Renal pelvis (tissue), 12 donors: ENCODE data around the gene FBLN1. TPM values are rescaled to one million over a fixed set of nuclear protein-coding genes. Genes with fewer than 3 reads are reported as not detected.
"Not testable (repeated sequence)": the region's sequence is repeated elsewhere in the genome, so short reads cannot be mapped to it uniquely, and the experiment has no call there.

ENCODE experiments used
- DNase-seq: peaks from one replicate; pipeline ENCODE4 v3.0.0-alpha.2; 2013
- long read RNA-seq, 16 experiments: transcript quantifications; one replicate each; lab custom pipeline, GENCODE V29; 2026
- polyA plus RNA-seq, 3 donors: library from polyadenylated mRNA; unstranded; fragments of 120-200 nt; gene quantifications; one replicate each; pipeline ENCODE4 v1.2.1, GENCODE V29; 2013; ENCODE audit not compliant: insufficient read length in 3 of 3

FBLN1 gene
- polyA plus RNA-seq: 100 to 1,000 TPM in 2 of 3 donors, 10 to 100 TPM in 1; 93.3 to 158 (median 115) TPM
- long read RNA-seq, donor 1, transcript FBLN1-201 (15 exons, 2,251 nt): major isoform, 43 of 167 reads
- long read RNA-seq, donor 1, transcript FBLN1-202 (17 exons, 2,896 nt): minor isoform, 10 of 167 reads
- long read RNA-seq, donor 1, partial matches to known transcripts: 114 of 167 reads
- long read RNA-seq, donor 1, other reads (novel, unspliced or antisense): 0 of 167 reads
- long read RNA-seq, donor 2, transcript FBLN1-201 (15 exons, 2,251 nt): major isoform, 47 of 154 reads
- long read RNA-seq, donor 2, transcript FBLN1-202 (17 exons, 2,896 nt): minor isoform, 22 of 154 reads
- long read RNA-seq, donor 2, partial matches to known transcripts: 85 of 154 reads
- long read RNA-seq, donor 2, other reads (novel, unspliced or antisense): 0 of 154 reads
- long read RNA-seq, donor 3, transcript FBLN1-202 (17 exons, 2,896 nt): minor isoform, 15 of 180 reads
- long read RNA-seq, donor 3, transcript FBLN1-201 (15 exons, 2,251 nt): major isoform, 32 of 180 reads
- long read RNA-seq, donor 3, partial matches to known transcripts: 133 of 180 reads
- long read RNA-seq, donor 3, other reads (novel, unspliced or antisense): 0 of 180 reads
- long read RNA-seq, donor 4, transcript FBLN1-202 (17 exons, 2,896 nt): minor isoform, 13 of 167 reads
- long read RNA-seq, donor 4, transcript FBLN1-201 (15 exons, 2,251 nt): major isoform, 50 of 167 reads
- long read RNA-seq, donor 4, partial matches to known transcripts: 104 of 167 reads
- long read RNA-seq, donor 4, other reads (novel, unspliced or antisense): 0 of 167 reads
- long read RNA-seq, donor 5, transcript FBLN1-201 (15 exons, 2,251 nt): major isoform, 14 of 18 reads
- long read RNA-seq, donor 5, partial matches to known transcripts: 0 of 18 reads
- long read RNA-seq, donor 5, other reads (novel, unspliced or antisense): 0 of 18 reads
- long read RNA-seq, donor 6, transcript FBLN1-201 (15 exons, 2,251 nt): major isoform, 16 of 35 reads
- long read RNA-seq, donor 6, partial matches to known transcripts: 16 of 35 reads
- long read RNA-seq, donor 6, other reads (novel, unspliced or antisense): 0 of 35 reads
- long read RNA-seq, donor 7, transcript FBLN1-202 (17 exons, 2,896 nt): minor isoform, 21 of 131 reads
- long read RNA-seq, donor 7, transcript FBLN1-201 (15 exons, 2,251 nt): major isoform, 41 of 131 reads
- long read RNA-seq, donor 7, partial matches to known transcripts: 68 of 131 reads
- long read RNA-seq, donor 7, other reads (novel, unspliced or antisense): 0 of 131 reads
- long read RNA-seq, donor 8, transcript FBLN1-202 (17 exons, 2,896 nt): minor isoform, 49 of 371 reads
- long read RNA-seq, donor 8, transcript FBLN1-201 (15 exons, 2,251 nt): major isoform, 71 of 371 reads
- long read RNA-seq, donor 8, partial matches to known transcripts: 246 of 371 reads
- long read RNA-seq, donor 8, other reads (novel, unspliced or antisense): 5 of 371 reads
- long read RNA-seq, donor 9, transcript FBLN1-202 (17 exons, 2,896 nt): minor isoform, 19 of 140 reads
- long read RNA-seq, donor 9, transcript FBLN1-201 (15 exons, 2,251 nt): major isoform, 30 of 140 reads
- long read RNA-seq, donor 9, partial matches to known transcripts: 91 of 140 reads
- long read RNA-seq, donor 9, other reads (novel, unspliced or antisense): 0 of 140 reads
- long read RNA-seq, donor 10, transcript FBLN1-201 (15 exons, 2,251 nt): major isoform, 9 of 13 reads
- long read RNA-seq, donor 10, partial matches to known transcripts: 0 of 13 reads
- long read RNA-seq, donor 10, other reads (novel, unspliced or antisense): 0 of 13 reads
- long read RNA-seq, donor 11, transcript FBLN1-201 (15 exons, 2,251 nt): major isoform, 24 of 36 reads
- long read RNA-seq, donor 11, transcript FBLN1-202 (17 exons, 2,896 nt): minor isoform, 6 of 36 reads
- long read RNA-seq, donor 11, partial matches to known transcripts: 6 of 36 reads
- long read RNA-seq, donor 11, other reads (novel, unspliced or antisense): 0 of 36 reads
- long read RNA-seq, donor 12, transcript FBLN1-202 (17 exons, 2,896 nt): minor isoform, 7 of 61 reads
- long read RNA-seq, donor 12, transcript FBLN1-201 (15 exons, 2,251 nt): major isoform, 37 of 61 reads
- long read RNA-seq, donor 12, partial matches to known transcripts: 16 of 61 reads
- long read RNA-seq, donor 12, other reads (novel, unspliced or antisense): 0 of 61 reads
- long read RNA-seq, donor 13, transcript FBLN1-202 (17 exons, 2,896 nt): minor isoform, 7 of 22 reads
- long read RNA-seq, donor 13, transcript FBLN1-201 (15 exons, 2,251 nt): major isoform, 15 of 22 reads
- long read RNA-seq, donor 13, partial matches to known transcripts: 0 of 22 reads
- long read RNA-seq, donor 13, other reads (novel, unspliced or antisense): 0 of 22 reads
- long read RNA-seq, donor 14, transcript FBLN1-202 (17 exons, 2,896 nt): minor isoform, 18 of 97 reads
- long read RNA-seq, donor 14, transcript FBLN1-201 (15 exons, 2,251 nt): major isoform, 47 of 97 reads
- long read RNA-seq, donor 14, partial matches to known transcripts: 27 of 97 reads
- long read RNA-seq, donor 14, other reads (novel, unspliced or antisense): 5 of 97 reads
- long read RNA-seq, donor 15, transcript FBLN1-201 (15 exons, 2,251 nt): major isoform, 63 of 126 reads
- long read RNA-seq, donor 15, transcript FBLN1-202 (17 exons, 2,896 nt): minor isoform, 19 of 126 reads
- long read RNA-seq, donor 15, partial matches to known transcripts: 44 of 126 reads
- long read RNA-seq, donor 15, other reads (novel, unspliced or antisense): 0 of 126 reads
- long read RNA-seq, donor 16, transcript FBLN1-202 (17 exons, 2,896 nt): minor isoform, 16 of 157 reads
- long read RNA-seq, donor 16, transcript FBLN1-201 (15 exons, 2,251 nt): major isoform, 41 of 157 reads
- long read RNA-seq, donor 16, partial matches to known transcripts: 100 of 157 reads
- long read RNA-seq, donor 16, other reads (novel, unspliced or antisense): 0 of 157 reads

GRCh38 chr22:45502215-45503049 is at the start of gene FBLN1:
Gene FBLN1 (plus strand): TSS chr22:45502883. CDS start chr22:45502986, 103 bp downstream.
- peak; percentile 69 for DNase-seq

GRCh38 chr22:45453764-45454163 is 48.9 kb upstream of the FBLN1 start:
- no peak for DNase-seq

GRCh38 chr22:45454275-45454674 is 48.4 kb upstream of the FBLN1 start:
- DNase-seq: no peak

- DNase-seq: no peak
These were observed 47.5 kb upstream of the FBLN1 start for GRCh38 chr22:45455212-45455611.

- no peak for DNase-seq
These were observed 47.1 kb upstream of the FBLN1 start for GRCh38 chr22:45455621-45456020.

GRCh38 chr22:45456811-45457210 is 45.9 kb upstream of the FBLN1 start:
- DNase-seq: no peak

GRCh38 chr22:45458532-45458931 is 44.2 kb upstream of the FBLN1 start:
- DNase-seq: no peak

GRCh38 chr22:45459235-45459634 is 43.4 kb upstream of the FBLN1 start:
- no peak for DNase-seq

- peak; percentile 89 for DNase-seq
These were observed 42.2 kb upstream of the FBLN1 start for GRCh38 chr22:45460288-45461109.

GRCh38 chr22:45462034-45462655 is 40.5 kb upstream of the FBLN1 start:
- no peak for DNase-seq

- not testable (repeated sequence) for DNase-seq
These were observed 39.0 kb upstream of the FBLN1 start for GRCh38 chr22:45463691-45464090.

GRCh38 chr22:45465633-45466032 is 37.0 kb upstream of the FBLN1 start:
- no peak for DNase-seq

GRCh38 chr22:45468872-45469271 is 33.8 kb upstream of the FBLN1 start:
- DNase-seq: no peak

- DNase-seq: no peak
These were observed 33.2 kb upstream of the FBLN1 start for GRCh38 chr22:45469281-45470073.

- no peak for DNase-seq
These were observed 31.8 kb upstream of the FBLN1 start for GRCh38 chr22:45470871-45471270.
